Body of pancreas (tissue), 4 donors: ENCODE data around the gene ZNF70.

Experiments used
- CTCF ChIP-seq, 7 experiments: fragments of 450-650 bp in 4 of 7; fragments of 200-600 bp in 3 of 7; sonication (generic) in 3 of 7; IDR thresholded peaks; one replicate each; pipeline ENCODE4 v1.5.1; 2016 to 2019; ENCODE audit warnings: antibody characterized with exemption in 7 of 7
- POLR2A ChIP-seq, 3 donors: fragments of 450-650 bp; IDR thresholded peaks; one replicate each; pipeline ENCODE4 v1.6.1; 2016; ENCODE audit warnings: antibody characterized with exemption in 3 of 3, mild to moderate bottlenecking in 2 of 3

DNA sequence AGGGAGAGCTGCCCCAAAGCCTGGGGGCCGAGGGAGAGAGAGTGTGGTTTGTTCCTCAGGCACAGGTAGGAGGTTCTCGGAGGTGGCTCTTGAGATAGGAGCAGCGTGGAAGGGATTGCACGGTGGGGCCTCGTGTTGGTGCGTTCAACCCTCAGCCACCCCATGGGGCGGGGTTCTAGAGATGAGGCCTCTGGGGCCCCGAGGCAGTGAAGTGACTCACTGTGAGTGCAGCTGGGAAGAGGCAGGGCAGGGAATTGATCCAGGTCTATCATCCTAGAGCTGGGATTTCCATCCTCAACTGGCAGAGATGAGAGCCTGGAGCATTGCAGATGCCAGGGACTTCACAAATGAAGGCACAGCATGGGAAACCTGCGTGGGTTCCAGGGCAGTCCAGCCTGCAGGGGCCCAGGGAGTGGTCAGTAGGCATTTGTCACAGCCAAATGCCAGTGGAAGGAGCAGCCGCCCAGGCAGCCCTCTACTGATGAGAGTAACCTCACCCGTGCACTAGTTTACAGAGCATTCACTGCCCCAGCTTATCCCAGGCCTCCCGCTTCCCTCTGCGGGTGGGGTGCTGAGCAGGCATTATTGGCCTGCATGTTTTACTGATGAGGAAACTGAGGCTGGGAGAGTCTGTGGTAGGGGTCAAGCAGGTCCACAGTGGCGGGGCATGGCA lies 30.7 kb upstream of the ZNF70 start:
- TF ChIP-seq POLR2A (IDR thresholded peaks at IDR 0.05) (no peak), CTCF (IDR thresholded peaks at IDR 0.05) (no peak)
